ENCODE results near the gene DCUN1D1.
"Not testable (repeated sequence)": the region's sequence is repeated elsewhere in the genome, so short reads cannot be mapped to it uniquely, and the experiment has no call there.

The DCUN1D1 gene

GRCh38 chr3:182980204-182981037 is at the start of gene DCUN1D1:
DCUN1D1 (minus strand) TSS chr3:182980538; CDS start chr3:182980489, 49 bp downstream.
- in situ Hi-C loops (cut with HindIII; ENCODE audit: low sequenced_read_pairs) = no loop called here

- in situ Hi-C loops (cut with HindIII; ENCODE audit: low sequenced_read_pairs) = no loop called here
These were observed 48.1 kb upstream of the DCUN1D1 start for GRCh38 chr3:183028416-183028815.

- in situ Hi-C loops (cut with HindIII; ENCODE audit: low sequenced_read_pairs) = no loop called here
These were observed 46.9 kb upstream of the DCUN1D1 start for GRCh38 chr3:183027276-183027675.

DNA sequence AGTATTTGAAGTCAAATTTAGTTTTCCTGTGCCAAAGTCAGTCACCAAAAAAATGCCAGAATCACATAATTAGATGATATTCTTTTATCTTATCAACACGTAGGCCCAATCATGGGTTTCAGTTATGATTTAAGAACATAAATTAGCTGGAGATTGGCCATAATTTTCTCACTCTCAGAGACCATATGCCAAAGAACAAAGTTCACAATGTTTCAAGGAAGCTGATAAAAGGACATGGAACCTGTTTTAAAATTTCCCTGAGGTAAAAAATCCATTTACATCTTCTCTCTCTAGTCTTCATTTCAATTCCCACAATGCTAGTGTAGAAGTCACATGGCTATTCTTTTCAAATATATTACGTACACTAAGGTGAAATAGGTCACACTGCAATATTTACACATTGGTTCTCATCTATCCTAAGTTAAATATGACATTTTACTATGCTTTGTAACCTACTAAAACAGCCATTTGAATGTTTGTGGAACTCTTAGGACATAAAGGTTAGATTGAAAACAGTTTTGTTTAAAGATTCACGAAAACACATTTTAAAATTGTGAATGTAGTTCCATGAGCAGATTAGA is 42.7 kb upstream of the DCUN1D1 start:
- in situ Hi-C loops (cut with HindIII; ENCODE audit: low sequenced_read_pairs) = no loop called here

DNA sequence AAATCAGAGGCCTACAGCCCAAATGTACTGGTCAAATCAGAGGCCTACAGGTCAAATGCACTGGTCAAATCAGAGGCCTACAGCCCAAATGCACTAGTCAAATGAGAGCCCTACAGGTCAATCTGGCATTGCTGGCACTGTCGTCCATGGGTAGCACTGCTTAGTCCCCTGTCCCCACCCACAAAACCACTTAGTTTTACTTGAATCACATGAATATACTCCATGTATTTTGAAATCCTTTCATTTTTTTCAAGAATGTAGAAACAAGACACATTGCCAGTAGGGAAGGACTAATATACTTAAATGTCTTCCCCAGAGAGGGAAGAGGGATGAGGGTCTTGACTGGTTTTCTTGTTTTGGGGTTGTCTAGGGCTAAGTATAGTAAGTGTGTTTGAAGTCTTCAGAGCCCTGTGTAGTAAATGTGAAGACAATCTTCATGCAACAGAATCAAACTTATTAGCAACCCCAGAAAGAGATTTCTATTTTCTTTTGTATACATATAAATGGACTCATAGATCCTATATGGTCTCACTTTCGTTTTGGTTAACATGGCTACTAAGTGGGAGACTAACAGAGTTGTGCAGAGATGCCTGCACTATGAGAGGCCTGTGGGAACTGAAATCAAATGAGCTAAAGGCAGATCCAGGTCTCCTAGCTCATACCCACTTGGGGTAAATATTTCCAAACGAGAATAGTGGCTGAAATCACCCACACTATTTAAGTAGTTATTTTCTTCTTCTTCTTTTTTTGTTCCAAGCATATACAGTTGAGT is 38.3 kb upstream of the DCUN1D1 start:
- in situ Hi-C loops (cut with HindIII; ENCODE audit: low sequenced_read_pairs) = no loop called here

DNA sequence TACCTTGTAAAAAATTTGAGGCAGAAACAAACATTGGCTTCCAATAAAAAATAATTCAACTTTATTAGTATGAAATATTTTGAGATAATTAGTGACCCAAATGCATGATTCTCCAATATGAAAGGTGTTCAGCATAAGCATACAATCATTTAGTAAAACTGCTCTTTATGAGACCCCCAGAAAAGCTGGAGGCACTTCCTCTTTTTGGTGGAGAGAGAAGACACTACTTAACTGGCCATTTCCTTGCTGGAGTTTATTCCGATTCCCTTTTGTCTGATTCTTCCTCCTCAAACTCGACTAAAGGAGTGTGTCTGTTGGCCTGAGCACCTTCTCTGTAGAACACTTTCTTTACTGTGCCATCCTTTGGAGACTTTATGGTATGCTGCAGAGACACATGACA is 34.8 kb upstream of the DCUN1D1 start:
- in situ Hi-C loops (cut with HindIII; ENCODE audit: low sequenced_read_pairs) = no loop called here

GRCh38 chr3:183013856-183014255 is 33.5 kb upstream of the DCUN1D1 start:
- in situ Hi-C loops (cut with HindIII; ENCODE audit: low sequenced_read_pairs) = no loop called here

- in situ Hi-C loops (cut with HindIII; ENCODE audit: low sequenced_read_pairs) = no loop called here
These were observed 32.7 kb upstream of the DCUN1D1 start for GRCh38 chr3:183013074-183013473.

GRCh38 chr3:183008800-183009199 is 28.5 kb upstream of the DCUN1D1 start:
- in situ Hi-C loops (cut with HindIII; ENCODE audit: low sequenced_read_pairs) = no loop called here

DNA sequence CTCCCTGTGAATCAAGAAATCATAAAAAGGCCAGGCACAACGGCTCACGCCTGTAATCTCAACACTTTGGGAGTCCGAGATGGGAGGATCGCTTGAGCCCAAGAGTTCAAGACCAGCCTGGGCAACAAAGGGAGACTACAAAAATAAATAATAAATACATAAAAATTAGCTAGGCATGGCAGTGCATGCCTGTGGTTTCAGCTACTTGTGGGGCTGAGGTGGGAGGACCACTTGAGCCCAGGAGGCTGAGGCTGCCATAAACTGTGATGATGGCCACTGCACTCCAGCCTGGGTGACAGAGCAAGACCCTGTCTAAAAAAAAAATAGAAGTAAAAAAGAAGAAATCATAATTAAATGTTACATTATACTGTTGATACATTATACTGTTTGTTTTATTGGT is 28.0 kb upstream of the DCUN1D1 start:
- in situ Hi-C loops (cut with HindIII; ENCODE audit: low sequenced_read_pairs) = no loop called here

DNA sequence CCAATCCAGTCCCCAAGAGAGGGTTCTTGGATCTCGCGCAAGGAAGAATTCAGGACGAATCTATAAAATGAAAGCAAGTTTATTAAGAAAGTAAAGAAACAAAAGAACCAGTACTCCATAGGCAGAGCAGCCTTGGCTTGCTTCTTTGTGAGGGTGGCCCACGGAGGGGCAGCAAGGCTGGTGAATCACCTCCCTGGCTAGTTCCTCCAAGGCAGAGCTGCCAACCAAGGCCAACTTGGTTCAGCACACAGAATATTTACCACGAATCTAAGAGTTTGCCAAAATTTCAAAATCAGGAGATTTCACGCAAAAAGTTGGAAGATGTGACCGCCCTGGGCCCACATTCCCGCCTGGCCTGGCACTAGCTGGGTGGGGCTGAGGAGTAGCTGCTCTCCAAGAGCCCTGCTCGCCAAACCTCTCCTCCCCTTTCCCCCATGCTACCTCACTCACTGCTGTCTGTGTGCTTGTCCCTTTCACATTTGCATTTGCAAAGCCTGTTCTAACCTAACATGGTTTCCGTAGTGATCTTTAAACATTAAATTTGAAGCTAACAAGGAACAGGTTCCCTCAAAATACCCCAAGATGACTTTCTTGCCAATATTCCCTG is 26.2 kb upstream of the DCUN1D1 start:
- in situ Hi-C loops (cut with HindIII; ENCODE audit: low sequenced_read_pairs) = no loop called here

DNA sequence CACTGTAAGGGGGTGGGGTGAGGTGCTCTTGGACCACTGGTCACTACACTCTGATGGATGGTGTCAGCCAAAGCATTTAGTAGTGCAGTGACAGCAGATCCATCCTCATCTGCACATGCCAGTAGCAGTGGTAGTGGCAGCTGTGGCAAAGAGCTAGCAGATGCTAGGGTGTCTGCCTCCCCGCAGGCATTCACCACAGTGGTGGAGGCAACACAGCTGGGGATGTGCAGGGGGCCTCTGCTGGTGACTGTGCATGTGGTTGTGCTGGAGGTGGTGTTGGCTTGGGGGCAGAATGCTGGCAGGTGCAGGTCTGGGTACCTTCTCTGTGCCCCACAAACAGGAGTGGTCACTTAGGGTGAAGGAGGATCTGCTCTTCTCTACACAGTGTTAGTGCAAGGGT is 19.4 kb upstream of the DCUN1D1 start:
- in situ Hi-C loops (cut with HindIII; ENCODE audit: low sequenced_read_pairs) = no loop called here

DNA sequence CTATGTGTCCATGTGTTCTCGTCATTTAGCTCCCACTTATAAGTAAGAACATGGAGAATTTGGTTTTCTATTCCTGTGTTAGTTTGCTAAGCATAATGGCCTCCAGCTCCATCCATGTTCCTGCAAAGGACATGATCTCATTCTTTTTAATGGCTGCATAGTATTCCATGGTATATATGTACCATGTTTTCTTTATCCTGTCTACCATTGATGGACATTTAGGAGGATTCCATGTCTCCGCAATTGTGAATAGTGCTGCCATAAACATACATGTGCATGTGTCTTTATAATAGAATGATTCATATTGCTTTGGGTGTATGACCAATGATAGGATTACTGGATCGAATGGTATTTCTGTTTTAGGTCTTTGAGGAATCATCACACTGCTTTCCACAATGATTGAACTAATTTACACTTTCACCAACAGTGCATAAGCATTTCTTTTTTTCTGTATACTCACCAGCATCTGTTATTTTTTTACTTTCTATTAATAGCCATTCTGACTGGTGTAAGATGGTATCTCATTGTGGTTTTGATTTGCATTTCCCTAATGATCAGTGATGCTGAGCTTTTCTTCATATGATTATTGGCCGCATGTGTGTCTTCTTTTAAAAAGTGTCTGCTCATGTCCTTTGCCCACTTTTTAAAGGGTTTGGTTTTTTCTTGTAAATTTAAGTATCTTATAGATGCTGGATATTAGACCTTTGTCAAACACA is 13.3 kb upstream of the DCUN1D1 start:
- in situ Hi-C loops (cut with HindIII; ENCODE audit: low sequenced_read_pairs) = not testable (repeated sequence)

GRCh38 chr3:182989566-182989965 is 9.2 kb upstream of the DCUN1D1 start:
- in situ Hi-C loops (cut with HindIII; ENCODE audit: low sequenced_read_pairs) = no loop called here

GRCh38 chr3:182986021-182986420 is 5.7 kb upstream of the DCUN1D1 start:
- in situ Hi-C loops (cut with HindIII; ENCODE audit: low sequenced_read_pairs) = no loop called here

DNA sequence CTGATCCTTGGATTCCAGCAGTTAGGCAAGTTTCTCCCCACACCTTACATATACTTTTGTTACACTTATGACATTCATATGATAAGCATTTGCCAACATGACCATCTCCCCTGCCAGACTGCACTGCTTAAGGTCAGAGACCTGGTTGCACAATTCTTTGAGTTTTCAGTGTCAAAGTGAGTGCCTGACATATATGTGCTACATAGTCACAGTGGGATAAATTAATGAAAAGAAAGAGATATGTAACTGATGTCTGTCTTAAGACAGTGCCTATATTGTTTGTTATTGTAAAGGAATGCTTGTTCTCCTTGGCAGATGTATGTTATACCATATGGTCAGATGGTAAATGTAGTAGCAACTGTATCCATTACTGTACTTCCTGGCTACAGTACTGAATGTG is 3.5 kb upstream of the DCUN1D1 start:
- in situ Hi-C loops (cut with HindIII; ENCODE audit: low sequenced_read_pairs) = no loop called here

DNA sequence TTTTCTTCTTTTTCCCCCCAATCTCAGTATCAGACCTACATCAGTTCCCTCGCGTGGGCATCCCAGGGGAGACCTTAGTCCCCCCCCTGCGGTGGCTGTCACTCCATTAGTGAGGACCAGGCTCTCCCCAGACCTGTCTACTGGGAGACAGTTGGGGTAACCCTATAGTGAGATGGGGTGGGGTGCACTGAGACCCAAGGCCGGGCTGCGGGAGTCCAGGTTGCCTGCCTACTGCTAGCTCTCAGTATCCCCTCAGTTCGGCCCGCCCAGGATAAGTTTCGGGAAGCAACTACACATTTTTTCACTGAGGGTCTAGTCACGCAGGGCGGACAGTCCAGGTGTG is 671 bp upstream of the DCUN1D1 start:
- in situ Hi-C loops (cut with HindIII; ENCODE audit: low sequenced_read_pairs) = no loop called here

DNA sequence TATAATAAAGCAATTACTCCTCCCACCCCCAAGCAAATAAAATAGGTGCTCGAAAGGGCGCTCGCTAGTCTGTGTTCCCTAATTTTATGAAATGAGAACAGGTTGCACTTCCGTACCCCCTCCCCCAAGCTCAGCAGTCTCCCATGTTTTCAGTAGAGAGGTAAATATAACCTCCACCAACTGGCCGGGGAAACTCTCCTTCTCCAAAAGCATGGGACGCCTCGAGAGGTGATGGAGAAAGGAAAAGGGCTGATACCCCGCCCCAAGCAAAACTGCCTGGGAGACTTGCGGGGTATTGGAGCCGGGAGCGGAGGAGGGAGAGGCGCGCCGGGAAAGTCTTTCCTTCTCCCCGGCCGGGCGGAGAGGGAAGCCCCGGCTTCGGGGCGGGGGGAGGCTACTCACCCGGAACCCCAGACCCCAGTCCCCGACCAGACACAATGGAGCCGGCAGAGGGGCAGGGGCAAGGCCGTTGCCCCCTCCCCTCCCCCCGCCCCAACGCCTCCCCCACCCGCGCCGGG is 605 bp downstream of the DCUN1D1 start:
- in situ Hi-C loops (cut with HindIII; ENCODE audit: low sequenced_read_pairs) = no loop called here

GRCh38 chr3:182979103-182979673 is 1.1 kb downstream of the DCUN1D1 start:
- in situ Hi-C loops (cut with HindIII; ENCODE audit: low sequenced_read_pairs) = no loop called here

- in situ Hi-C loops (cut with HindIII; ENCODE audit: low sequenced_read_pairs) = no loop called here
These were observed 2.0 kb downstream of the DCUN1D1 start for GRCh38 chr3:182978387-182978786.

Measured in endothelial cell of hepatic sinusoid (primary cell).